ENCODE data around the gene CD37. TPM values are rescaled to one million over a fixed set of nuclear protein-coding genes. Genes with fewer than 3 reads are reported as not detected.
"Not testable (repeated sequence)": the region's sequence is repeated elsewhere in the genome, so short reads cannot be mapped to it uniquely, and the experiment has no call there.

CD37 gene
- total RNA-seq, 1 donor, result not detected

- no peak for TF ChIP-seq CTCF (IDR thresholded peaks at IDR 0.05; ENCODE audit: insufficient read depth, low read depth, low read length)
- peak; percentile 41 for DNase-seq (ENCODE audit: low read depth)
- no peak overlapping the region for H3K4me3 ChIP-seq (ENCODE audit: low read depth, low read length)
Observed at GRCh38 chr19:49331616-49332055, 3.6 kb upstream of the CD37 start.

GRCh38 chr19:49332691-49333417 is 2.4 kb upstream of the CD37 start:
- not testable (repeated sequence) for DNase-seq (ENCODE audit: low read depth); H3K4me3 ChIP-seq (ENCODE audit: low read depth, low read length)

- no peak for TF ChIP-seq CTCF (IDR thresholded peaks at IDR 0.05; ENCODE audit: insufficient read depth, low read depth, low read length)
- peak; percentile 8 for DNase-seq (ENCODE audit: low read depth)
- H3K4me3 ChIP-seq (ENCODE audit: low read depth, low read length), result no peak overlapping the region
Observed at GRCh38 chr19:49333418-49333805, 1.8 kb upstream of the CD37 start.

- no peak for DNase-seq (ENCODE audit: low read depth)
- TF ChIP-seq CTCF (IDR thresholded peaks at IDR 0.05; ENCODE audit: insufficient read depth, low read depth, low read length), result no peak
- no peak overlapping the region for H3K4me3 ChIP-seq (ENCODE audit: low read depth, low read length)
Observed at GRCh38 chr19:49333811-49334288, 1.4 kb upstream of the CD37 start.

- H3K4me3 ChIP-seq (ENCODE audit: low read depth, low read length), result no peak overlapping the region
- DNase-seq (ENCODE audit: low read depth), result no peak
- no peak for TF ChIP-seq CTCF (IDR thresholded peaks at IDR 0.05; ENCODE audit: insufficient read depth, low read depth, low read length)
Observed at GRCh38 chr19:49335784-49336481, 727 bp downstream of the CD37 start.

- no peak for DNase-seq (ENCODE audit: low read depth)
- no peak for TF ChIP-seq CTCF (IDR thresholded peaks at IDR 0.05; ENCODE audit: insufficient read depth, low read depth, low read length)
- no peak overlapping the region for H3K4me3 ChIP-seq (ENCODE audit: low read depth, low read length)
Observed at GRCh38 chr19:49336482-49337266, 1.5 kb downstream of the CD37 start.
